ENCODE results near the gene TTC22.

TTC22 gene

DNA sequence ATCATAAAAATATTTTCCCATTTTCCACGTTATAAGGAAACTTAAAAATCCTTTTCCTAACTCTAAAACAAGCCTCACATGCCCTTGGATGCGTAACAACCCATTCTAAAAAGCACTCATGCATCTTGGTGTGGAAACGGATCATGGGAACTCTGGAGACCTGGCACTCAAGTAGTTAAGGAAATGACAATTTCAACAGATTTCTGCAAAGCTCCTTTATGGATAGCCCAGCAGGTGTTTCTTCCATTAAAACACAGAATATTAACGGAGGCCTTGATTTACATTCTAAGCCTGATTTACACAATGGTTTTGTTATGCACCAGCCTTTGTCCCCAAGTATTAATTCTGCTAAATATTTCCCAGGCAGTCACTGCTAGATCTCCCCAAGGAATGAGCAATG, 49.7 kb downstream of the TTC22 start:
- DNase-seq (ENCODE audit: low read depth): no peak
- H3K4me3 ChIP-seq (ENCODE audit: low read length): no peak overlapping the region
- TF ChIP-seq, protein P1, sequence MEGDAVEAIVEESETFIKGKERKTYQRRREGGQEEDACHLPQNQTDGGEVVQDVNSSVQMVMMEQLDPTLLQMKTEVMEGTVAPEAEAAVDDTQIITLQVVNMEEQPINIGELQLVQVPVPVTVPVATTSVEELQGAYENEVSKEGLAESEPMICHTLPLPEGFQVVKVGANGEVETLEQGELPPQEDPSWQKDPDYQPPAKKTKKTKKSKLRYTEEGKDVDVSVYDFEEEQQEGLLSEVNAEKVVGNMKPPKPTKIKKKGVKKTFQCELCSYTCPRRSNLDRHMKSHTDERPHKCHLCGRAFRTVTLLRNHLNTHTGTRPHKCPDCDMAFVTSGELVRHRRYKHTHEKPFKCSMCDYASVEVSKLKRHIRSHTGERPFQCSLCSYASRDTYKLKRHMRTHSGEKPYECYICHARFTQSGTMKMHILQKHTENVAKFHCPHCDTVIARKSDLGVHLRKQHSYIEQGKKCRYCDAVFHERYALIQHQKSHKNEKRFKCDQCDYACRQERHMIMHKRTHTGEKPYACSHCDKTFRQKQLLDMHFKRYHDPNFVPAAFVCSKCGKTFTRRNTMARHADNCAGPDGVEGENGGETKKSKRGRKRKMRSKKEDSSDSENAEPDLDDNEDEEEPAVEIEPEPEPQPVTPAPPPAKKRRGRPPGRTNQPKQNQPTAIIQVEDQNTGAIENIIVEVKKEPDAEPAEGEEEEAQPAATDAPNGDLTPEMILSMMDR (conservative IDR thresholded peaks at IDR 0.05; ENCODE audit: low read depth, low read length): no peak

DNA sequence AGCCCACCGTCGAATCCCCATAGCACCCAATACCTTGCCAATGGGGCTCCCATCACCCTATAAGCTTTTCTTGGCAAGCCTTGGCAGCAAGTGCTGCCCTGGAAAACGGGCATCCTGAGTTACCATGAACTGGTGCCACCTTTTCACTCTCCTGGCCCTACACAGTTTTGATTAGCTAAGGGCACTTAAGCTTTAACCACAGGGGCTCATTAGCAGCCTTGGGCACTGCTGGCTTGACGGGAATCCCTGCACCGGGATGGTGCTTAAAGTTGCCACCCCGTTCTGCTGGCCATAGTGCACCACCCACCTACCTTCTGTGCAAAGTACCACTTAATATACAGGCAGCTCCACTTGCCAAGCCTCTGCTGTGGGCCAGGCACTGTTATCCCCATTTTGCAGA, 50.5 kb downstream of the TTC22 start:
- H3K4me3 ChIP-seq (ENCODE audit: low read length): no peak overlapping the region
- no peak for DNase-seq (ENCODE audit: low read depth)
- TF ChIP-seq, protein P1 (conservative IDR thresholded peaks at IDR 0.05; ENCODE audit: low read depth, low read length): no peak

GRCh38 chr1:54748094-54748835, 52.9 kb downstream of the TTC22 start:
- H3K4me3 ChIP-seq (ENCODE audit: low read length): no peak overlapping the region
- no peak for DNase-seq (ENCODE audit: low read depth)
- TF ChIP-seq, protein P1 (conservative IDR thresholded peaks at IDR 0.05; ENCODE audit: low read depth, low read length): no peak

GRCh38 chr1:54745864-54746263, 55.3 kb downstream of the TTC22 start:
- TF ChIP-seq, protein P1 (conservative IDR thresholded peaks at IDR 0.05; ENCODE audit: low read depth, low read length): no peak
- no peak for DNase-seq (ENCODE audit: low read depth)
- H3K4me3 ChIP-seq (ENCODE audit: low read length): no peak overlapping the region

GRCh38 chr1:54745274-54745673, 55.8 kb downstream of the TTC22 start:
- TF ChIP-seq, protein P1 (conservative IDR thresholded peaks at IDR 0.05; ENCODE audit: low read depth, low read length): no peak
- no peak overlapping the region for H3K4me3 ChIP-seq (ENCODE audit: low read length)
- no peak for DNase-seq (ENCODE audit: low read depth)

DNA sequence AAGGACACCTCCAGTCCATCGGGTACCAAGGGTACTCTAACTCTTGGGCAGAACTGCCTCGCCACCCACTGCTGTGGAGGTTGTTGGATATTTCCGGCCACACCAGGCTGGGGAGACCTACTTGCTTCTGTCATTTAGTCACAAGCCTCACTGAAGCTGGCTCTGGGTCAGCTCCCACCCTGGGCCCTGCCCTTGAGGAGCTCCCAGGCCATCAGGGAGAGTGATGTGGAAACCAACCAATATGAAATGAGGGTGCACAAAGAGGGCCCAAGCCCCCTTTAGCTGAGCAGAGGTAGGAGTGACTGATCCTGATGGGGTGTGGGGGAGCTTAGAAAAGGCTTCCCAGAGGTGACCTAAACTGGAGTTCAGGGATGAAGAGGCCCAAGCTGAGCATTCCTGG, 56.4 kb downstream of the TTC22 start:
- DNase-seq (ENCODE audit: low read depth): no peak
- H3K4me3 ChIP-seq (ENCODE audit: low read length): no peak overlapping the region
- TF ChIP-seq, protein P1 (conservative IDR thresholded peaks at IDR 0.05; ENCODE audit: low read depth, low read length): no peak

Data from retinal pigment epithelial cell (primary cell).